ENCODE measurements around the gene COG4.

- no peak for TF ChIP-seq POLR2A (IDR thresholded peaks at IDR 0.05)
- TF ChIP-seq CTCF (IDR thresholded peaks at IDR 0.05) = no peak
These were observed 85.5 kb downstream of the COG4 start for GRCh38 chr16:70437582-70438557.

Data from Peyer's patch (tissue), 4 donors.